ENCODE data around the gene OR10G3.
"Not testable (repeated sequence)": the region's sequence is repeated elsewhere in the genome, so short reads cannot be mapped to it uniquely, and the experiment has no call there.

The OR10G3 gene, protein sequence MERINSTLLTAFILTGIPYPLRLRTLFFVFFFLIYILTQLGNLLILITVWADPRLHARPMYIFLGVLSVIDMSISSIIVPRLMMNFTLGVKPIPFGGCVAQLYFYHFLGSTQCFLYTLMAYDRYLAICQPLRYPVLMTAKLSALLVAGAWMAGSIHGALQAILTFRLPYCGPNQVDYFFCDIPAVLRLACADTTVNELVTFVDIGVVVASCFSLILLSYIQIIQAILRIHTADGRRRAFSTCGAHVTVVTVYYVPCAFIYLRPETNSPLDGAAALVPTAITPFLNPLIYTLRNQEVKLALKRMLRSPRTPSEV

DNA sequence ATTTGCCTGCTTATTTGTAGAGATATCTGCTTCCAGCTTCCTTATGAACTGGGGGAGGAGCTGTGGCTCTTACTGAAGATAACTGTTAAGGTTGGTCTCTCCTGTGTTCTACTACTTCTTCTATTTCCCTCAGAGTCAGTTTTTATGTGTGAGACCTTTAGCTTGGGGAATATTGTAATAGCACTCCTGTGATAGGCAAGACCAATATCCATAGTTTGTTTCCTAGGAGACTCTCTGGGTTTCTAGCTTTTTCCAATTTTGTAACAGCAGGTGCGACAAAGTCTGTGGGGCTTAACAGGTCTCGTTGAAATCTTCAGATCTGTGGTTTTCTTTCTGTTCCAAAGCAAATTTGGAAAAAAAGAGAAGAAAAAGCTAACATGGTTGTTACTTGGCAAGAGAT lies at the start of gene OR10G3:
Gene OR10G3 (minus strand): TSS at position 101 of the 400 bp plus-strand sequence. CDS start 9,332 bp downstream, outside the sequence.
- DNase-seq: no peak

DNA sequence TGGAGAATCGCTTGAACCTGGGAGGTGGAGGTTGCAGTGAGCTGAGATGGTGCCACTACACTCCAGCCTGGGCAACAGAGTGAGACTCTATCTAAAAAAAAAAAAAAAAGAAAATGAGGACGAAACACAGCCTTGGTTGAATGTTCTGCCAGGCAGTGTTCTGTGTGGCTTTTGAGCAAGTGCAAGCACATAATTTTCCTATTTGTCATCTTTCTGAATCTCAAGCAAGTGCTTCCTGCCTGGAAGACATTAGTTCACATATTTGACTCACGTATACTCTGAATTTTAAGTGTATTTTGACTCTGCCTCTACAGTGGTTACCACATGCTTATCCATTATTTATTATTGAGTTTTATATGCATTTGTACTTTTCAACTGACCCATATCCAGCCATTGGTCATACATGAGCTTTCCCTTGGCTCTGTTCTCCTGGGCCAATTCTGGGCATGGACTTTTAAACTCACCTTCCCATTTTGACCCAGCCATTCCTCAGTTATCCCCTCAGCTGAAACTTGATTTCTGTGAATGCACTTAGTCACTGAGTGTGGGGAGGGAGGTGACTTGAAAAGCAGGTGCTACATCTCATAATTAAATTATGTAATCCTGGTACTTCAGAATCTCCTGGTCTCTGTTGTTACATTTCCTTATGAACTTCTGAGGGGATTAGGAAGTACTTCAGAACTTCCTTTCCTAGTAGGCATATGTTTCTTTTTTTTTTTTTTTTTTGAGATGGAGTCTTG lies 46.8 kb upstream of the OR10G3 start:
- DNase-seq: no peak

DNA sequence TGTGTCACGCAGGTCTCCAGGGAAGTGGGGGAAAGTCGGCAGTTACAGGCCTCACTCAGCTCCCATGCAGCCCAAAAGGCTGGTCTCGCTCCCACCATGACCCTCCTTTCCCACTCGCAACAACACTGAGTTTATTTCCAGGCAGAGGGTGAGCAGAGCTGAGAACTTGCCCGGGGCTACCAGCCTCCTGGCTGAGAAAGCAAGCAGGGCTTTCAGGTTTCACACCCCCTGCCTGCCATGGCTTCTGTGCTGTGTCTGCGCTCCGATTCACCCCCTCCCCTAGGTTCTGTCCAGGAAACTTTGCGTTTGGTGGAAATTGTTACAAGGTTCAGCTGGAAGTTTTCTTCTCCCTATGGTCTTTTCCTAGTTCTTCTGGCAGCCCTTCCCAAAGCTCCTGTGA lies 37.7 kb upstream of the OR10G3 start:
- no peak for DNase-seq

DNA sequence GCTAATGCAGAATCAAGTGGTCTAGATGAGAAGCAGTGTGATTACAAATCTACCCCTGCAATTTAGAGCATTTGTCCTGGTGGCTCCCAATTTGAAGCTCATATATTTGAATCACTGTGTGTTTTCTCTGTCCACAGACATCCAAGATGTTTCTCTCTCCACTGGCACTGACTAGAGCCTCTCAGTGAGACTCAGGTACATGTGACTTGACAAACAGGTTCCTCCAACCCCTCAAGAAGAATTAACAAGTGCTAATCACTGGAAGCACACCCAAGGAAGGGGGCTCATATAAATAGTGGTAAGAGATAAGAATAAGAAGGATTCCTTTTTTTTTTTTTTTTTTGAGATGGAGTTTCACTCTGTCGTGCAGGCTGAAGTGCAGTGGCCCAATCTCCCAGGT lies 34.4 kb upstream of the OR10G3 start:
- no peak for DNase-seq

DNA sequence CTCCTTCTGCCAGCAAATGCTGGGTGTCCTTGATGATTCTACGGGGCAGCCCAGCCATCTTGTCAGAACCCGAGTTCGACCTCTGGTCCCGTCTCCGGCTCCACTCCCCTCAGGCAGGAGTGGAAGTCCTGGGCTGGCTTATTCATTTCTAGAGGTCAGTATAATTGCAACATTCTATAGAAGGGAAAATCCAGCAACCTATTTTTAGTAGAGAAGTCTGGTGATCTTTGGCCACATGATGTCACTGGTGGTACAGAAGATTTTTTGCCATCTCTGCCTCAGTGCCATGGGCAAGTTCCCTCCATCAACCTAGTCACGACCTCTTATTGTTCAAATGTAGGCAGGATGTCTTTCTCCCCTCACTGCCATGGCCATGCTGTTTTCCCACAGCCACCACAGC lies 32.4 kb upstream of the OR10G3 start:
- no peak for DNase-seq

DNA sequence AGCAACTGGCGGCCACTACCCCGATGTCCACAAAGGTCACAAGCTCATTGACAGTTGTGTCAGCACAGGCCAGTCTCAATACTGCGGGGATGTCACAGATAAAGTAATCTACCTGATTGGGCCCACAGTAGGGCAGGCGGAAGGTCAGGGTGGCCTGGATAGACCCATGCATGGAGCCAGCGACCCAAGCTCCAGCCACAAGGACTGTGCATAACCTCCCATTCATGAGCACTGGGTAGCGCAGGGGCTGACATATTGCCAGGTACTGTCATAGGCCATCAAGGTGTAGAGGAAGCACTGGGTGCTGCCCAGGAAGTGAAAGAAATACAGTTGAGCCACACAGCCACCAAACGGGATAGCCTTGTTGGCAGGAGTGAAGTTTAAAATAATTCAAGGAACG lies 22.3 kb upstream of the OR10G3 start:
- not testable (repeated sequence) for DNase-seq

DNA sequence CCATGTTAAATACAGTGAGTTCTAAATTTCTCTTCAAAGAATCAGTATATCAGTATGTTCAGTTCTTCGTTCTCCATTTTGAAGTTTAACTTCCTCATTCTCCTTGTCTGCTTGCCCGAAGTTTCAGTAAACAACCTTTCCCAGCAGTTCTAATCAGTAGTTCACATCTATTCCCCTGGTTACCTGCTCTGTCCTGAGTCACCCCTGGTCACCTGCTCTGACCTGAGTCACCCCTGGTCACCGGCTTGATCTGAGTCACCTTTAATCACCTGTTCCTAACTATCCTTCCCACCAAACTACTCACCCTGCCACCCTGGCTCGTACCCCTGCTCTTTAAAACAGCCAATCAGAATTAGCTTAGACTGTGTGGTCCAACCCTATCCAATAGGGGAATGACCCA lies 9.4 kb upstream of the OR10G3 start:
- no peak for DNase-seq

DNA sequence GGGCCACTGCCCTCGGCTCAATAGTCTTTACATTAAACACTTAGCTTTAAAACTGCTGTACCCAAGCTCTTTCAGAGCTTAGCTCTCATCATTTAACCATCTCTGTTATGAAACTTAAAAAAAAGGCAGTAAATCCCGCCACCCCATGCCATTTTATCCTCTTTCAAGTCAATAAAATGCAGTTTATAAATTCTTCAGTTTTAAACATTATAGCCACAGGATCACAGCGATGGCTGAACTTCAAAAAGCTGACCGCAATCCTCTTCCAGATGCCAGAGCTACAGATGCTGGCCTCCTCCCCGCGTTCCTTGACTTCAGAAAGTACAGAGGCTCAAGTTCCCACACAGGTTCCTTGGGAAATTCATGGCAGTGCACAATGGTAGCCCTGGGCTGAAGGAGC lies 4.2 kb downstream of the OR10G3 start:
- DNase-seq: no peak

DNA sequence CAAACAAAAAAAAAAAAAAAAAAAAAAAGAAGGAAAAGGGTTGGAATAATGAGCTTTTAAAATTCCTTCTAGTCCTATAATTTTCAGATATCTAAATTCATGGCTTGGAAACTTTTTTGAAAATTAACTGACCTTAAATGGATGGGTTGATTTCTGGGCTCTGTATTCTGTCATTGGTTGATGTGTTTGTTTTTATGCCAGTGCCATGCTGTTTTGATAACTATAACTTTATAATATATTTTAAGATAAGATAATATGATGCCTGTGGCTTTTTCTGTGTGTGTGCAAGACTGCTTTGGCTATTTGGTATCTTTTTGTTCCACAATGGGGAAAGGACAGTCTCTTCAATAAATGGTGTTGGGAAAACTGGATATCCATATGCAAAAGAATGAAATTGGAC lies 7.3 kb downstream of the OR10G3 start:
- DNase-seq: no peak

DNA sequence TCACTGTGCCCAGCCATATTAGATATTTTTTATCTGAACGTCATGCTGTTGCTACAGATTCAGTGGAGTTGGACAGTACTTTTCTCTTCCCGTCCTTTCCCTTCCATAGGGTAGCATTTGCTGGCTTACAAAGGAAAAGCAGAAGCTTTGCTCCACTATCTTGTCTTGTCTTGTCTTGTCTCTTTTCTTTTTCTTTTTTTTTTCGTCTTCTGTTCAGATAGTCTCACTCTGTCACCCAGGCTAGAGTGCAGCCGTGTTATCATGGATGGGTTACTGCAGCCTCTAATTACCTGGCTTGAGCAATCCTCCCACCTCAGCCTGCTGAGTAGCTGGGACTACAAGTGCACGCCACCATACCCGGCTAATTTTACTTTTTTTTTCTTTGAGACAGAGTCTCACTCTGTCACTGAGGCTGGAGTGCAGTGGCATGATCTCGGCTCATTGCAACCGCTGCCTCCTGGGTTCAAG lies 21.1 kb downstream of the OR10G3 start:
- DNase-seq: no peak

DNA sequence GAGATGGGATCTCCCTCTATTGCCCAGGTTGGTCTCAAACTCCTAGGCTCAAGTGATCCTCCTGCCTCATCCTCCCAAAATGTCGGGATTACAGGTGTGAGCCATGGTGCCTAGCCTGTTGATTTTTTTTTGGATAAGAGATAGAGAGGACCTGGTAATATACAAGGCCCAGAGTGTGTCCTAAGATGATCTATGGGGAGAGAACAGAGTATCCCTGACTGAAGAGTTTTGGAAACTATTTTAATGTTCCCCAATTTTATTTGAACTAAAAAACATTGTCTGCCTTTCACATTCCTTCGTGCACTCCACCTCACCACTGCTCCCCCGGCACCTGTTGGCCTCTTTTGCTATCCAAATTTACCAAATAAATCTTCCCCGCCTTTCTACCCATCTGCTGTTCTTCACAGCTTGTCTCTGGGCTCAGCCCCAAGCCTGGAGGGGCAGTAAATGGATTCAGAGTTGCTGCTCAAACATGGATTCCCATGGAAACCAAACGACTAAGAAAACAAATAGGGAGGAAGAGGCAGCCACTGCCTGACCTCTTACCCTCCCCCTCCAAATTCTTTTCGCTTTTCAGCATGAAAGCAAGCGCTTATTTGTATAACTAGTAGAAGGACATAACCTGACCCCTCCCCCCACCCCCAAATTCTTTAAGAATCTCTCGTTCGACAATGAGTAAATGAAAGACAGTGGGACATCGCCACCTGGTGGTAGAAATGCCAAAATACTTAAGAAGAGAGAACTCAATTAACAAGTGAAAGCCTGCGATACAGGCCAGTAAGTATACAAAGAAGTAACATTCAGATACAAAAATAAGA lies 22.6 kb downstream of the OR10G3 start:
- DNase-seq: peak; percentile 95

DNA sequence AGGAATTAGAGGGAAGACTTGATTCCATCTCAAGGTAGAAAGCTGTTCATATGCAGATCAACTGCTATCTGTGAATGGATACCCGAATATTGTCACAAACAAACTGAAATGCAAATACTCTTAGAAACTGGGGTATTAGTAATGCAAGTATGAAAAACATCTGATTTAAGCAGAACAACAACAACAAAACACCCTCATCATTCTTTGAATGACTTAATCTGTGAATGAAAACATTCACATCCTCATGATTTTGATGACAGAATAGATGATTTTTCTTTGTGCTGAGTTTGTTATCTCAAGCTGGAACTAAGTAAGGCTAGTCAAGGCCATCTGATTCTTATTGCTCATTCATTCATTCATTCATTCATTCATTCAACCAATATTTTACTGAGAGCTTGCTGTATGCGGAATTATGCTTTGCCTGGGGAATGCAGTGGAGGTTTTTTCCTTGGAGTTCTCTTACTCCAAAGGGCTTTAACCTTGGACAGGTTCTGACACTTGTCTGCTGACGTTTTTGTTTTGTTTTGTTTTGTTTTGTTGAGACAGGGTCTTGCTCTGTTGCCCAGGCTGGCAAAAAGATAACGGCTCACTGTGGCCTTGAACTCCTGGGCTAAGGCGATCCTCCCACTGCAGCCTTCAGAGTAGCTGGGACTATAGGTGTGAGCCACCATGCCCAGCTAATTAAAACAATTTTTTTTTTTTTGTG lies 23.3 kb downstream of the OR10G3 start:
- no peak for DNase-seq

DNA sequence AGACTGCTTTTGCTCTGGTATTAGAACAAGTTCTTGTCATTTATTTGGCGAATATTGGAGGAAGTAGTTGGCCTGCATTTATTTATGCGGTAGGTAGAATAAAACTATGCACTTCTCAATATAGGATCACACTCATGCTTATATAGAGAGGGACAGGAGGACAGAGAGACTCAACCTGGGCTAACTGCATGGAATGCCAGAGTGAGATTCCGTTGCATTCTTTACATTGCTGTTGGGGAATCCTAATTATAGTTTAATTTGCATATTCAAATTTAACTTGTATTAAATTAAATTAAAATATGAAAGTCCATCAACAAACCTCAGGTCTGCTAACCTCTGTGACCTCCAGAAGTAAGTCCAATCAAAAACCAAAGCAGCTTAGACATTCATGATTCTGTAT lies 26.6 kb downstream of the OR10G3 start:
- no peak for DNase-seq

DNA sequence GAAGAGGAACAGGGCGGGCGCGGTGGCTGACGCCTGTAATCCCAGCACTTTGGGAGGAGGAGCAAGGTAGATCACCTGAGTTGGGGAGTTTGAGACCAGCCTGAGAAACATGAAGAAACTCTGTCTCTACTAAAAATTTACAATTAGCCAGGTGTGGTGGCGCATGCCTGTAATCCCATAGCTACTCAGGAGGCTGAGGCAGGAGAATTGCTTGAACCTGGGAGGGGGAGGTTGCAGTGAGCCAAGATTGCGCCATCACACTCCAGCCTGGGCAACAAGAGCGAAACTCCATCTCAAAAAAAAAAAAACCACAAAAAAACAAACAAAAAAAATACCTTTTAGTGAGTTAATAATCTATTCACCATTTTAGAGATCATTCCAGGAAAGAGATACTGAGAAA lies 35.3 kb downstream of the OR10G3 start:
- not testable (repeated sequence) for DNase-seq

DNA sequence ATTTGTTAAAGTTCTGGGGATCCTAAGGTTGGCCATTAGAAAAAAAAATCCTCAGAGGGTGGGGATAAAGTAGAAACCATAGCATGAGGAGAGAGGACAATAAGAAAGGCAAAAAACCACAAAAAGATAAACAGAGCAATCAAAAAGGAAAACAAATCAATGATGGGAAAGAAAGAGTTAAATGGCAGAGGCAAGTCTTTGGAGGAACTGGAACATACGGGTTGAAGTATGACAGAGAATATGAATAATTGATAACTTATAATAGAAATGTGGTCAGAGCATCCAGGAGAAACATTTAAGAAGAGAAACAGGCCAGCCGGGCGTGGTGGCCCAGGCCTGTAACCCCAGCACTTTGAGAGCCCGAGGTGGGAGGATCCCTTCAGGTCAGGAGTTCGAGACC lies 35.9 kb downstream of the OR10G3 start:
- no peak for DNase-seq

DNA sequence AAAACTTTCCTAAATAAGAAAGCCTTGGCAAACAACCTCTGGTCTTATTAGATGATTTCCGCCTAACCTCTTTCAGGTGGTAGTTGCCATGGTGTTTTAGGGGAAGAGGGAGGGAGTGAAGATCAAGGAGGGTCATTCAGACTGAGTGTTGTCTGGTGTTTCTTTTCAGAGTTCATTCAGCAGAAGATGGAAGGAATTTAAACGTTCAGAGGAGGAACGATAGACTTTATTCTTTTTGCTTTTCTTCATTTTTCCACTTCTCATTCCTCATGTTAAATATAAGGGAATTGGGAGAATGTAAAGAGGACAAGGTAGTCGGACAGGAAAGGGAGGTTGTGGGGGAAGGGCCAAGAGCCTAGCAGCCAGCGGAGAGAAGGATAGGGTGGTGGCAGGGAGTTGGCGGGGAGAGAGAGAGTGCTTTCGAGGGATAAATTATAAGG lies 36.3 kb downstream of the OR10G3 start:
- no peak for DNase-seq

DNA sequence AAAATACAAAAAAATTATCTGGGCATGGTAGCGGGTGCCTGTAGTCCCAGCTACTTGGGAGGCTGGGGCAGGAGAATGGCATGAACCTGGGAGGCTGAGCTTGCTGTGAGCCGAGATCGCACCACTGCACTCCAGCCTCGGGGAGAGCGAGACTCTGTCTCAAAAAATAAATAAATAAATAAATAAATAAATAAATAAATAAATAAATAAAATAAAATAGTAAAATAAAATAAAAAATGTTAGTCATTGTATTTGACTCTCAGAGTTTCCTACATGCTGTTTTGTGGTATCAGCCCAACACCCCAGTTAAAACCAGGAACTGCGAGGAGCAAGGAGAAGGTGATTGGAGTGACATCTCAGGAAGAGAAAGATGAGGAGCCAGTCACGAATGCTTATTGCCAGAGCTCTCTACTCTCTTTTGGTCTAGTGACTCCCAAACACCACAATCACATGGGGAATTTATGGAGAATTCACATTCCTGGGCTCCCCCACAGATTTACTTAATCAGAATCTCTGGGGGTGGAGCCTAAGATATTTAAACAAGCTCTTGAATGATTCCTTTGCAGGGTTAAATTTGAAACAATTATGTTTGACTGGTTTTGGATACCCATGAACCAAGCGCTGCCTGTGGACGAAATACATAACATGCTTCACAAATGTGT lies 38.3 kb downstream of the OR10G3 start:
- DNase-seq: no peak

DNA sequence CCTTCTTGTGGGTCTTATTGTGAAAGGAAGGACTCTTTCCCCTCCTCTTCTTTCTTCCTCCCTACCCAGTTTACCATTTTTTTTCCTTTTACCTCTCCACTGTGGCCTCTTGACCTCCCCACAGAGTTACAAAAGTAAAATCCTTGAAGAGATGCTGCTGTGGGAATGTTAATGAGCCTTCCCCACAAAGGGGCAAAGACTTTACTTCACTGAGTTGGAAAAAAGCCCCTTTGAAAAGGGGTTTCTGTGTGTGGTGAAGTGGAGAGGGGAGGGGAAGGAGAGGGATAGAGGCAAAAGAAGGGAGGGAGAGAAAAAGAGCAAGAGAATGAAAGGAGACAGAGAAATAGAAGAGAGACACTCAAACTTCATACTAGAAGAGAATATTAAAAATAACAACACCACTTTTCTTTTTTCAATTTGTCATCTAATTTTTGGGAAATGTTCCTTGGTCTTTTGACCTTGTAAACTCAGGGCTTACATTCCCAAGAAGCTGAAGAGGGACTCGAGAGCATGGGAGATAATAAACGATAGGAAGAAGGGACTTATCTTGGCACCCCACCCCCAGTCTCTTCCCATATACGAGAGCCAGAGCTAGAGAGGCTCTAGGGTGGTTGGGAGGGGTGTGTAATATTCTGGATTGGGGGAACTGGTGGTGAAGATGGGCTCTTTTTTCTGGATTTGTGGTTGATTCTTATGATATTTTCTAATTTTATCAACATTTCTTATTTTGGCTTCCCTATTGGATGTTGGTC lies 40.5 kb downstream of the OR10G3 start:
- DNase-seq: no peak

DNA sequence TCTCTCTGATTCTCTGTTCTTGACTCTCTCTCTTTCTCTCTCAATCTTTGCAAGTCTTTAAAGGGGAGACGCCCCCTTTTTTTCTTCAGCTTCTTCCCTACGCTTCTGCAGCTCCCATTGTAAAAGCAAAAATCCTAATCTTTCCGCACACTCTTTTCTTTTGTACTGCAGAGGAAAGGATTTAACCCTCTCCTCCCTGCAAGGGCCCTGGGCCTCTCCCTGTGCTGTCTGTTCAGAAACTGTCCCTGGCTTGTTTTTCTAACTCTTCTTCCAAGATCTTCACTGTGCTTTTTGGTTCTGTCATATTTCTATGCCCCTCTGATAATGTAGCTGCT lies 42.8 kb downstream of the OR10G3 start:
- no peak for DNase-seq

DNA sequence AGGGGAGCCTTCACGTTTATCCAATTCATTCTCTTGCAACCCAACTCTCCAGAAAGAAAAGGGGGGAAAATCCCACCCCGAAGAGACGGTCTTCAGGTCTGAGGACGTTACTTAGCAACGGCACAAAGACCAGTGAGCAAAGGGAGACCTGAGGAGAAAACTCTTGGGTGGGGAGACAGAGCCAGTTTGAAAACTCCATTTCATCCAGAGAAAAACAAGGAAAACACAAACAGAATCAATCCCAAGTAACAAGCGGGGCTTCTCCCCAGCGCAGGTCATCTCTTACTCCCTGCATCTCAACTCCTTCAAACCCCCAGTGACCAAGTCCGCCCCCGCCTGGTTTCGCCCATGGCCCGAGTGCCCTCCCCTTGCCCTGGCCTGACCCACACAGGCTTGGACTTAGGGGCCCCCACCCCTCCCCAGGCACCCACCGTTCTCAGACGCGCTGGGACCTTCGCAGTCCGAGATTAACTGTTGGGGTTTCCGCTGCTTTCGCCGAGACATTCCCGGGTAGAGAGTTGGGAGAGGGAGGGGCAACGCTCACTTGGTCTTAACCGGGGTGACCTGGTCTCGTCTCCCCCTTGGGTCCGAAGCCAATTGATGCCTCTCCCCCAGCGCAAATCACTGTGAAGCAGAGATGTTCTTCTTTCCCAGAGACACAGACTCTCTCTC lies 43.3 kb downstream of the OR10G3 start:
- DNase-seq: no peak
